Measurements from ENCODE around the gene SLC25A26.

Gene SLC25A26

DNA sequence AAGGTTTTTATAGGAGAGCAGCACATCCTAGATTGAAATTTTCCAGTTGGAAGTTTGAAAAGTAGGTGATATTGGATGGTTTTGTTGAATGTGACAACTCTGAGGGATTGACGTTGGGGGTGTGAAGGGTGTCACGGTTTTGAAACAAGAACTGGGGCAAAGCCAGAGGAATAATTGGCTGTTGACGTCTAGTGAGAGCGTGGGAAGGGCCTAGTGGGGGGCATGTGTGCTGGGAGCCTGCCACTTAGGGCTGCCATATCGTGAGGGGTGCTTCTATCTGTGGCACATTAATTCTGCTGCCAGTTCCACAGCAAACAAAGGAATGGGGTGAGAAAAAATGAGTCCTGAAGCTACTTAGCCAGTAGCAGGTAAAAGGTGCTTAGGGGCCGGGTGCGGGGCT lies 150.6 kb downstream of the SLC25A26 start:
- no peak for DNase-seq (ENCODE audit: low read depth, low spot score)

DNA sequence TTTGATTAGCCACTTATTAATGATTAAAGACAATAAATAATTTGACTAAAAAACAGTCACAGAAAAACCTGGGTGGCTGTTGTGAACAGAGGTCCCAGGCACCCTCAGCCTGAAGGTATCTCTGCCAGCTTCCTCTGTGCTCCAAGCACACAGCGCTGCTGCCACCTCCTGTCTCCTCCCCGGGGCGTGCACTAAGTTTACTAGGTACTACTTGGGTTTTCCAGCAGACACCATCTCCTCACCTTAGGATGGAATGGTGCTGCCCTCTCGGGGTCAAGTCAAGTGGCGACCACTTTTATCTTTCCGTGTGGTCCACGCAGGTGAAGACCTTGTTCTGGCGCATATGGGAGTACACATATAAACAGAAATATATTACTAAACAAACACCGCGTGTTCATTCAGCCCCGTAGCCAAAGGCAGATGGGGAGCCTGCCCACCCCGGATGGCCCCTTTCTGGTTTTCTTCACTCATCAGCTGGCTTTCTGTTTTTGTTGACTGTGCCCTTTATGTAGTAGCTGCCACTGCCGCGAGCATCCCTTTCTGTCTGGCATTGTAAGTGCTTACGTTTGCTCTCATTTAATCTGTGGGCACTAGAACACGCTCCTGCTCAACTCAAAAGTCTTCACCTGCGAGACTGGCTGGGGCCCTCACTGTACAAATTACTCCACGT lies 152.0 kb downstream of the SLC25A26 start:
- peak; percentile 67 for DNase-seq (ENCODE audit: low read depth, low spot score)

DNA sequence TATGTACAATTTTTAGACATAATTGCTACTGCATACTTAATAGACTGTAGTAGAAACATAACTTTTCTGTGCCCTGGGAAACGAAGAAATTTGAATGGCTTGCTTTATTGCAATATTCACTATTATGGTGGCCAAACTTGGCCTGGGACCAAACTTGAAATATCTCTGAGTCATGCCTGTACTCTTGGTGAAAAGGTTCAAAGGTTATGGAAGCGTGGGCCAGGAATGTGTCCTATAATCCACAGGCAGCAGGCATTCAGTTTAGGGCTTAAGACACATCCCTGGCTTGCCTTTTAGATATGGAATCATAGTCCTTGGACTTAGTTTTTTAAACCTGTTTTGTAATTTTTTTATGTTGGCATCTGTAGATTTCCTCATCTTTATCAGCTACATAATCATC lies 155.8 kb downstream of the SLC25A26 start:
- DNase-seq (ENCODE audit: low read depth, low spot score) = no peak

DNA sequence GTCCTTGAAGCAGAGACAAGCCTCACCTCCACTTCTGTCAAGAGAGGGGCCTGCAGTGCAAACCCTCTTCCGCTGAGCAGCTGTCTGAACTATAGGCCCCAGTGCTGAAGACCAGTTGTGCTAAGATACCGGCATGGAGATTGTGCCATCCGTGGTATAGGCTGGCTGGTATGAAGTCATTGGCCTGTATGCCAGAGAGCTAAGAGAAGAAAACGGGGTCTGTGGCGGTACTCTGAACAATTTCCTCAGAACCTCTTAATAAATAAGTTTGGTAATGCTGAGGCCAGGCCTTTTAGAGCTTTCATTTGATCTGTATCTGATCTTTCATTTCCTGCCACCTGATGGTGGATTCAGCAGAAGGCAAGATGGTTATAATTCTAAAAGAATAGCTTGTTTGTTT lies 157.0 kb downstream of the SLC25A26 start:
- no peak for DNase-seq (ENCODE audit: low read depth, low spot score)

DNA sequence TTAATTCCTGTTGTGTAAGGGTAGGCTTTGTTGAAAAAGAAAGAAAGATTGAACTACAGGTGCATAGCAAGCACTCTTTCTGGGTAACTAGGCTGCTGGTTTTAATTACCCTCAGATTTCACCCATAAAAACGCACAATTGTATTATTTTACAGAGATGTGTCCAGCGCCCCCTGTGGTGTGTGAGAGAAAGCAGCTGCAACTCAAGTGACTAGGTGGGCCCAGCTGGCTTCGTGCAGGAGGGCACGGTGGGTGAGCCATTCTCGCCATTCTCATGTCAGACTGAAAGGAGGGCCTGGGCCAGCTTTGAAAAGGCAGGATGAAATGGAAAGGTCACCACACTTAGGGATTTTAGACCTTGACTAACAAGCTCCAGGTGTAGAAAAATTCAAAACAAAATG lies 157.5 kb downstream of the SLC25A26 start:
- peak; percentile 45 for DNase-seq (ENCODE audit: low read depth, low spot score)

DNA sequence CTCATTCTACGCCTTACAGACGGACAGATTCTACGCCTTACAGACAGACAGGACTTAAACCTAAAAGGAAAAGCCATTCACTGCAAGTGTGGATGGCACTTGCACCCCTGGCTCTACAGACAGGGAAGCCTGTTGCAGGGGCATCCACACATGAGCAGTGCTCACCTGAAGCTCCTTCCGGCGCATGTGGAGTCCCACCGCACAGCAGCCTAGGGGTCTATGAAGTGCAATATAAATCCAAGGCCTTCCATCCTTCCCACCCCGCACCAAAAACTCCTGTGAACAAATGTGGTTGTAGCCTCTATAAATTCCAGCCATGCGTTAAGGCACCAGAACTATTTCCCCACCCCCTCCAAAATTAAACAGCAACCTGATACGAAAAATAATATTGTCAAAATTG lies 158.8 kb downstream of the SLC25A26 start:
- no peak for DNase-seq (ENCODE audit: low read depth, low spot score)

DNA sequence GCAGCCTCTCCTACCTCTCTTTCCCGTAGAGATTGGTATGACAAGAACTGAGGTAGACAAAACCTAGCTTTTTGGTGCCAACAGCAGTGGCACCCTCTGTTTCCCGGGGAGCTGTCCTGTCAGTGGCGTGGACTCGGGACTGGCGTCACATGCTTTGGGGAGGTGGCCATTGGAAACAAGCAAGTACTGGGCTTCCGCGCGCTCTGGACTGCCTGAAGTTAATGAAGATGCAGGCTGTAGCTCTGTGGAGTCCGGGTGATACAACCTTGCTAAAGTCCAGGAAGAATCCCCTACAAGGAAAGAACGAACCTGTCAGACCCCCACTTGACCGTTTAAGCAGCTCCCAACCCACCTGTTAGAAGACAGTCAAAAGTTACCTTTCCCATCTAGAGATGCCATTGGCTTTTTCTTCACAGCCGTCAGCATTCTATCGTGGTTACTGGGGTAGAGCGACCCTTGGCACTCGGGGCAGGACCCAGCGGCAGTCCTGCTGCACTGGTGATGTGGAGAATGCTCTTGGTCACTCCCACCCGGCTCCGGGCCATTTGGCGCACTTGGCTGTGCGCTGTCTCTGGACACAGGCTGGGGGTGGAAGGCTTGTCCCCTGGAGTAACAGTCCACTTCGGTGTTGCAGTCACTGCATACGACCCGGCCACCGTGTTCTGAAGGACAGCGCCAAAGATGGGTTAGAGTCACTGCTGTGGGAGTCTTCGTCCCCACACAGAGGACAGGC lies 159.6 kb downstream of the SLC25A26 start:
- DNase-seq (ENCODE audit: low read depth, low spot score) = no peak

DNA sequence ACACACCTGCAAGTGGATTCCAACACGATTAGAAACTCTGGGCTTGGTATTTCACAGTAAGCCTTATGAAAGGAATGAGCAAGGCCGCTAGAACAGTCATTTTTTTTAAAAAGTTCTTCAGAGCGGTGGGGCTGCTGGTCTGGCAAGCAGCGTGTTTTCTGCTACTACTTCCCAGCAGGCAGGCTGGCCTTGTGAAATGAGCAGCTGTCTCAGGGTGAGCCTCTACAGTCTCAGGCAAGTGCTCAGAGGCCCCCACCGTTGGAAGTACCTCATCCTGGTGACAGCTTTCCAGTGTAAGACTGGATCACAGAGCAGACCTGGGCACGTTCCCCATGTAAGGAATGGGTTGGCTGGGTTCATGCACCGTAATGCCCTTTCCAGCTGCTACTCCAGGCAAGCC lies 160.8 kb downstream of the SLC25A26 start:
- no peak for DNase-seq (ENCODE audit: low read depth, low spot score)

DNA sequence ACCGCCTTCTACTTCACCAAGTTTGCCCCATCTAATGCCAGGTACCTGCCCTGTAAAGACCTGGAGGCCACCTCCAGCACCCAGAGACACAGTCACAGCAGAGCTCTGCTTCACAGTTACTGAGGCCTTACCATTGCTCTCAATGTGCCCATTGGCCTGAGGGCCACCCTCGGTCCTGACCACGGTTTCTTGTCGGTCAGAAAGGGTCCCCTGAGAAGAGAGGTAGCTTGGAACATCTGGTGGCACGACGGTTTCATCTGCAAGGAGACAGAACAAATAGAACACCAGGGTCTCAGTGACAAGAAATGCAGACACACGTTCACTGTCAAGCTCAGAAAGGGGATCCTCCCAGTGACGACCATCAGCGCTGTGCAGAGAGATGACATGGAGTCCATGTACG lies 161.3 kb downstream of the SLC25A26 start:
- DNase-seq (ENCODE audit: low read depth, low spot score) = no peak

DNA sequence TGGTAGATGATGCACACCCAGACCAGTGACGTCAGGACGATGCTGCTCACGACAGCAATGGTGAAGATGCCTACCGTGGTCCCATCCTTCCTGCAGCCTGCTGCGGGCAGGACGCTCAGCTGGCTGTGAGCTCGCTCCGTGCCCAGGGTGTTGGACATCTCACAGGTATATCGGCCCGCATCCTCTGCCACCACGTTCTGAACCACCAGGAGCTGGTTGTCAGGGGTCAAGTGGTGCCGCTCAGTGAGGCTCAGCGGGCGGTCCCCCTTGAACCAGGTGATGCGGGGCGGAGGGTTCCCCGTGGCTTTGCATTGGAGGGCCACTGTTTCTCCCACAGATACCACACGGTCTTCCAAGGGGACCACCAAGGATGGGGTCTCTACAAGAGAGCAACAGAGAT lies 162.2 kb downstream of the SLC25A26 start:
- no peak for DNase-seq (ENCODE audit: low read depth, low spot score)

DNA sequence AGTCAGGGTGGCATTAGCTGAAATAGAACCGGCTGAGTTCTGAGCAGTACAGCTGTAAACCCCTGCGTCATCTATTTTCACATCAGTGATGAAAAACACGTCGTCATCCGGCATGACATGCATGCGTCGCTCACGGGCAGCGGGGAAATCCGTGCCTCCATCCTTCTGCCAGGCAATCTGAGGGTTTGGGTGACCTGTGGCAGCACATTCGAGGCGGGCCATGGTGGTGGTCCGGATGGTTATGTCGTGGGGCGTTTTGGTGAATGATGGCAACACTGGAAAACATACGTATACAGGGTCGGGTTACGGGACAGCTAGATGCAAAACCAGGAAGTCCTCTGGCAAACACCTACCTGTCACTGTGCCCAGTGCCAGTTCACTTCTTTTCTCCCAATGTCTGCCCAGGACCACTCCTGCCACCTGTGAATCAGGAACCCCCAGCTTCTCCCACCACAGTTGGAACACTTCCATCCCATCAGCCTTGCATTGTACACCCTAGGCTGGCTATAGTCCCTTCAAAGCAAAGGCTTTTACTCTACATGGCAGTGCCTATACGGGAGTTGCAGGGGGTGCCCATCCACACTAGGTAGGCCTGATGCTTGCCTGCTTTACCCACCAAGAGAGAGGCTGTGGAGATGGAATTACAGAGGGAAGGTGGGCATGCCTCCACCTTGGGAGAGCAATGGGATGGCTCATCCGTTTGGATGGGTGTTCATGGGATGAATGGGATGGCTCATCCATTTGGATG lies 163.4 kb downstream of the SLC25A26 start:
- DNase-seq (ENCODE audit: low read depth, low spot score) = no peak

DNA sequence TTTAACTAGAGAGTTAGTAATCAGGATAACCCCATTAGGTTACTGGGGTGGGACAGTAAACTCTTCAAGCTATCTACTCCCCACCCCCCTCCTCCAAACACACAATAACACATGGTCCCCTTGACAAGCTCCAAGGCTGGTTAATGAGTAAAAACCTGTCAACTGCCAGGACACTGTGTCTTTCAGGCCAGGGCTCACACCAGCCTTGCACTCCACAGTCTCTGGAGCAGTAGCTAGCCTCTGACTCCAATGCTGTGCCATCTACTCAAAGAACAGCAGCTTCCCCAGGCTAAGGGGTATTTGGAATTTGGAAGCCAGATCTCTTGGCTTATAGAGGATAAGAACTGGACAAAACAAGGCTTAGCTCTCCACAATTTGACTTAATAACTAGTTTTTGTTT lies 164.3 kb downstream of the SLC25A26 start:
- no peak for DNase-seq (ENCODE audit: low read depth, low spot score)

DNA sequence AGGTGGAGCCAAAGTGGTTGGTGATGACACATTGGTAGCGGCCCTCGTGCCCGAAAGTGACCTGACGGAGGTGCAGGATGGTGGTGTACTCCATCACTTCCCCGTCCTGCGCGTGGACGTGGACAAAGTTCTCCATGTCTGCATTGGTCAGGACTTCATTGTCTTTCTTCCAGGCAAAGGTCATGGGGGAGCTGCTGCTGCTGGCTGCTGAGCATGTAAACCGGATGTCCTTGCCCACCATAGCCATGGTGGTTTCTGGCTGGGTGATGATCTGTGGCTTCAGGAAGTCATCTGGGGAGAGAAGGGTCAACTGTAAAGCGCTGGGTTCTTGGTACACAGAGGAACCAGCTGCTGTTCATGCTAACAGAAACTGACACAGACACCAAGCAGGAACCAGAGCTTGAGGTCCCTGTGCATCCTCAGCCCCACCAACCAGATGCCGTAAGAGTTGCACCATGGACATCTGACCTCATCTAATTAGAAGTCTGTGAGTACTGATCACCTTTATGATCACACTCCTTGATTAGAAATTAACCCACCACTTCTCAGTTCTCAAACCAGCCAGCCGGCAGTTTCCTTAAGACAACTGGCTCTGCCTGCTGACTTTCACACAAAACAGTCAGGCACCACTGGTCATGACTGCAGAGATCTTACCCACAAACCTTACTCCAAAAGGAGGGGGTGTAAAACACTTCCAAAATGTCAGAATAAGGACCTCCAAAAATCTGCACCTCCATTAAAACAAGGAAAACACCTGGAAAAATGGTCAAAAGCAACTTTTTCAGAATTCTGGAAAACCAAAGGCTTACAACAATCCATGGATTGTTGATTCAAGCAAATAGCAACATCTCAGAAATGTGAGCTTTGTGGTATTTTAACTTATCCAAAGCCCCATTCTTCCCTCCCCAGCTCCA lies 165.5 kb downstream of the SLC25A26 start:
- DNase-seq (ENCODE audit: low read depth, low spot score) = no peak

DNA sequence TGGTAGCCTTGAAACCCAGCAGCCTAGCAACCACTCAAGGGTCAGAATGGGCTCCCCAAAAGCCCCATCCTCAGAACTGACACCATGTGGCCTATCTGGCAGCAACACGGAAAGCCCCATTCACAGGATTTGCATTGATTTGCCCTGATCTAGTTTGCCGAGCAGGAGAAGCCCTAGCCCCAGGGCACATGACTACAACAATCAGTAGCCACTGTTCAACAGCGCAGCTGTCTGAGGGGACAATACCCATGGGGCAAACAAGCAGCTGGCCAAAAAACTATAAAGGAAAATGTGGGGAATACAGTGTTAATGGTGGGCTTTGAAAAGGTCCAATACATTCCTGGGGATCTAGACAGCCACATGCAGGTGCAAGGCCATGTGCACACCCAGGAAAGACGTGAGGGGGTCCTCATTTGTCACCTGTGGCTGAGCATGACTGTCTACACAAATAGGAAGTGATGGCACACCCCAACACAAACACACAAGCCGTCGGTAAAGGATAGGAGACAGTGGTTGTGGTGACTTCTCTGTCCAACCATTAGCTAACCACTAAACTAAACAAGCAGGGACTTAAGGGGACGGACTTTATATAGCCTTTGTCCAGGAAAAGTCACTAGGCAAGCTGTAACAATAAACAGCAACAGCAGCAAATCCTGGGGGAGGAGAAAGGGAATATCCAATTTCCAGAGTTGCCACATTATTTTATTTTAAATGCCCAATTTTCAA lies 166.3 kb downstream of the SLC25A26 start:
- DNase-seq (ENCODE audit: low read depth, low spot score) = peak; percentile 51

DNA sequence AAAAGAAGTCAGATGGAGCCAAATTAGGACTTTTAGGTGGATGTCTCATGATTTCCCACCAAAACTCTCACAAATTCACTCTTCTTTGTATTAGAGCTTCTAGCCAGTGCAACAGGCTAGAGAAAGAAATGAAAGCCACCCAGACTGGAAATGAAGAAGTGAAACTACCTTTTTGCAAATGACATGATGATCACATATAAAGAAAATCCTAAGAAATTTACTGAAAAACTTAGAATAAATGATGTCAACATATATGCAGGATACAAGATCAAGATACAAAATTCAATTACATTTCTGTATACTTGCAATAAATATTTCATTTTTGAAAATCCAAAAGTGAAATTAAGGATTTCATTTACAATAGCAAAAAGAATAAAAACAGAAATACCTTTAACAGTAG lies 169.2 kb downstream of the SLC25A26 start:
- no peak for DNase-seq (ENCODE audit: low read depth, low spot score)

DNA sequence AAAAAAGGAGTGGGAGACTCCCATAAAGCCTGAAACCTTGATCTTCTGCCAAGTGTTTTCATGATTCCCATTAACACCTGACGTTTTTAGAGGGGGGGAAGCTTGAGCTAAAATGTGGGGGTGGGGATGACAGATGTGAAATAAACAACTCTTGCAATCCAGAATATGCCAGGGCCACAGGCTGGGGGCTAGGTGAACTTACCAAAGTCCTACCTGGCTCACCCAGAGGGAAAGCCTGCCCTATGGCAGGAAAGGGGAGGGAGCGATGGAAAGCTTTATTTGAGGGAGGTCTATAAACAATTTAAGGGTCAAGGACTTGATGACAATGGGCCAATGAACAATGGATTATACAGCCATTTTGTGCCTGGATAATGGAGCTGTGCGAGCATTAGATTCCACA lies 171.7 kb downstream of the SLC25A26 start:
- DNase-seq (ENCODE audit: low read depth, low spot score) = no peak

DNA sequence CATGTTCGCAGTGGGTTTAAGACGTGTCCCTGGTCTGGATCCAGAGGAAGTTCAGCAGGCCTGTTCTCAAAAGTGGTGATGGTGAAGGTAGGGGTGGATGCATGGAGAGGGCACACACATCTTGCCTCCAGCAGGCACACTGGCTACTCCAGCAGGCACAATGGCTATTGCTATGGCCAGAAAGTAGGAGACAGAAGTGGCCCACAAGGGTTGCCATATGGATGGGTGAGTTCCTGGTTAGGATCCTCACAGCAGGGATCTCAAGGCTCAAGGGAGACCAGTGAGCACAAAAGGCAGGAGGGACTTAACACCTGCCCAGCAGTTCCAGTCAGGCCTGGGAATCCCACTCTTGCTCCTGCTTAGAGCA lies 172.1 kb downstream of the SLC25A26 start:
- no peak for DNase-seq (ENCODE audit: low read depth, low spot score)

DNA sequence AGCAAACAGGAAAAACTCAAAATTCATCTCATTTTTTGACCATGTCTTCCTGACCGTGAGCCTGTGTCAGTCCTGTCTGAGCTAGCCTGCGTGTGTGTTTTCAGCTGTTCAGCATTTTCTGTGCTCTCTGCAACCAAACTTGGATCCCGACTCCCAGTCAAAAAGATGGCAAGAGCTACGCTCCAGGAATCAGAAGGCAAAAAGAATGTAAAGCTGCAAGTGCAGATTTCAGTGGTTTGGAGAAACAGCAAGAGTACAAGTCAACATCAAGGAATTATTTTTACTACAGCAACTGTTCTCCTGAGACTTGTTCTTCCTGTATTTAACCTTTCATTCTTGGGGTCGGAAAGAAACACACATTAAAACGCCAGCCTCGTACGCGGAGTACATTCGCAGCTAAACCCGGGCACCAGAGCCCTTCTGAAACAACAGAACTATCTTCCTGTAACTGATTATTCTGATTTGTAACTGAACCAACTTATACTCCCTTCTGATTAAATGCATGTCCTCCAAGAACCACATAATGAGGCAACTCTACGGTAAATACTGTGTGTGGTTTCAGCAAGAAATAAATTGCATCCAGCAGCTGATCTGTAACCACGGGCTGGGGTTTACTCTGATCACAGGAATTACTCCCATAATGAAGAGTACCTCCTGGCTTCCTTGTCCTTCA lies 172.7 kb downstream of the SLC25A26 start:
- DNase-seq (ENCODE audit: low read depth, low spot score) = no peak

DNA sequence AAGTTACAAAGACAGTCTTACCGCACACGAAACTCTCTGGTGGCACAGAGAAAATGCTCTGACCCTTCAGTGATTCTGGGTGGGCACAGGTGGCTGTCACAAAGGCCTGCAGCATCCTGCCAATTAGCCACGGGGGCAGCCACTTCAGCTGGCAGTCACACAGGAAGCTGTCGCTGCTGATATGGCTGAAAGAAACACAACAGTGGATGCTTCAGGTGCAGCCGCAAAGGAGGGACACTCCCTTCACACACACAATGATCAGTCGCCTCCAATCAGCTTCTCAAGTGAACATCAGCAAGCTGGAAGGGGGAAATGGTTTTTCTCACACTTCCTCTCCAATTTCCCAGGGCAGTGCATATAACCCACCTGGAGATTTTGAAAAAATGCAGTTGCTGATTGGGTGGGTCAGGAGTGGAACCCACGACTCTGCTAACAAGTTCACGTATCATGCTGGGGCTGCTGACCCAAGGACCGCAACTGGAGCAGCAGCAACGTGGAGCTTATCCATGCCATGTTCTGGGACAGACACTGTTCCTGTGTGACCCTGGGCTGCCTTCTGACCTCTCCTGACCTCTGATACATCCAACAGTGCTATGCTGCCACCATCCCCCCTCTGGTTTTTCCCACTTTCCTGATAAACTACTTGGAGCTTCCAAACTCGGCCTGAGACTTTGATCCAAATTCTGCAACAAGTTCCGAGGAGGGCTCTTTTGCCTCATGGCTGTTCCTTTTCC lies 173.4 kb downstream of the SLC25A26 start:
- no peak for DNase-seq (ENCODE audit: low read depth, low spot score)

DNA sequence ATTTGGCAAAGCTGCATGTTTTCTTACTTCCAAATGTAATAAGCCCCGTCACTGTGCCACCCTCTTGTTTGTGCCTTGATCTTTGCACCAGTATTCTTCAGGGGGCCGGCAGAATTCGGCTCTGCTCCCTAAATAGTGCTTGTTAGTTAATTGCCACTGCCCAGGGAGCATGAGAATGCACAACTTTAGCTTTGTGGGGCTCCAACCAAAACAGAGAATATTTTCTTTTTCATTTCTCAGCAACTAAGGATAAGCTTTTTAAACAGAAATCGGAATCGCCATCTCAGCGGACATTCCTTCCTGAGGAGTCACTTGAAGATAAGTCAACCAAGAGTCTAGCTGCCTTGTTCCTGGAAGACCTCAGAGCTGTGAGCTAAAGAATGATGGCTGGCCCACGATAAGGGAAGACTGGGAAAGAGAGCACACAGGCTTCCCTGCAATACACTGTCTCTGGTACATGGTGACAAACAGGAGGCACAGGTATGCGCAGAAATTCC lies 174.0 kb downstream of the SLC25A26 start:
- DNase-seq (ENCODE audit: low read depth, low spot score) = no peak
